HG03457 (cell line): ENCODE results near the gene ENO4.
A peak's percentile ranks its signal among the peaks of the same experiment; 100 is the strongest.

Experiments
- ATAC-seq: cut with Tn5 transposase; IDR thresholded peaks from one replicate; pipeline ENCODE4 v1.9.1; 2021; ENCODE audit warnings: moderate number of reproducible peaks; ENCODE audit not compliant: unreplicated experiment

The ENO4 gene

GRCh38 chr10:116909307-116909706, 60.0 kb downstream of the ENO4 start:
- ATAC-seq = peak; percentile 72

GRCh38 chr10:116910910-116911309, 61.6 kb downstream of the ENO4 start:
- ATAC-seq = no peak

- ATAC-seq = no peak
Measured at GRCh38 chr10:116912162-116912561, 62.9 kb downstream of the ENO4 start.

GRCh38 chr10:116913695-116914094, 64.4 kb downstream of the ENO4 start:
- ATAC-seq = no peak

- ATAC-seq = no peak
Measured at GRCh38 chr10:116915340-116915739, 66.0 kb downstream of the ENO4 start.

- no peak for ATAC-seq
Measured at GRCh38 chr10:116917481-116917880, 68.2 kb downstream of the ENO4 start.

- no peak for ATAC-seq
Measured at GRCh38 chr10:116918583-116918982, 69.3 kb downstream of the ENO4 start.

- no peak for ATAC-seq
Measured at GRCh38 chr10:116919164-116919563, 69.9 kb downstream of the ENO4 start.

GRCh38 chr10:116919706-116920105, 70.4 kb downstream of the ENO4 start:
- no peak for ATAC-seq

GRCh38 chr10:116925056-116925455, 75.8 kb downstream of the ENO4 start:
- no peak for ATAC-seq

- ATAC-seq = no peak
Measured at GRCh38 chr10:116926426-116926825, 77.1 kb downstream of the ENO4 start.

- ATAC-seq = no peak
Measured at GRCh38 chr10:116931806-116932205, 82.5 kb downstream of the ENO4 start.
